ENCODE measurements around the gene PLEKHJ1. TPM values are rescaled to one million over a fixed set of nuclear protein-coding genes. Genes with fewer than 3 reads are reported as not detected.

The PLEKHJ1 gene
- total RNA-seq, 4 donors from 2014 or later: 50.1 to 72.4 (median 61.6) TPM

GRCh38 chr19:2239173-2239572 lies 3.0 kb upstream of the PLEKHJ1 start:
- peak overlapping the region; percentile 91 to 98 (median 96) for H3K27ac ChIP-seq

GRCh38 chr19:2237869-2238153 lies 1.7 kb upstream of the PLEKHJ1 start:
- Histone ChIP-seq H3K9me3 (no peaks in the 10 kb centered on the region), H3K27ac (peak overlapping the region; percentile 94 to 98 (median 97)), H3K4me1 (peaks cover 56 to 71% of the 10 kb centered on the region in 2 donors), H3K36me3 (peaks cover 0 to 9% of the 10 kb centered on the region in 2 donors), H3K27me3 (no peaks in the 10 kb centered on the region), H3K4me3 (peak overlapping the region; percentile 67 to 94 (median 86))
- ATAC-seq (no peak), DNase-seq (no peak)
- intact Hi-C loops (cut with DNase I; ENCODE audit: low total_unique reads): no loop called here
- no peak for TF ChIP-seq CTCF (IDR thresholded peaks at IDR 0.05 in 4 of 5, conservative IDR thresholded peaks at IDR 0.05 in 1 of 5)
- TF ChIP-seq POLR2A (IDR thresholded peaks at IDR 0.05): no peak
- in situ Hi-C loops (cut with MboI; ENCODE audit: low sequenced_read_pairs in 4 of 4): loop anchor here in 2 of 4 donors (5.0 to 10.0 kb wide), 2 partner anchors 39 to 83 kb away; partner anchors contain the start of gene AP3D1 (in 1 of the 2)

More at GRCh38 chr19:2239173-2239572, 3.0 kb upstream of the PLEKHJ1 start:
- in situ Hi-C loops (cut with MboI; ENCODE audit: low sequenced_read_pairs in 4 of 4) (loop anchor here in 2 of 4 donors (5.0 to 10.0 kb wide), 2 partner anchors 38 to 84 kb away; partner anchors contain the start of gene AP3D1 (in 1 of the 2)), intact Hi-C loops (cut with DNase I; ENCODE audit: low total_unique reads) (no loop called here)
- DNase-seq (no peak), ATAC-seq (no peak)
- H3K4me1 ChIP-seq: peaks cover 55 to 74% of the 10 kb centered on the region in 2 donors
- H3K36me3 ChIP-seq: peaks cover 0 to 10% of the 10 kb centered on the region in 2 donors
- TF ChIP-seq POLR2A (IDR thresholded peaks at IDR 0.05) (no peak), CTCF (IDR thresholded peaks at IDR 0.05 in 4 of 5, conservative IDR thresholded peaks at IDR 0.05 in 1 of 5) (no peak)
- no peaks in the 10 kb centered on the region for H3K27me3 ChIP-seq
- no peaks in the 10 kb centered on the region for H3K9me3 ChIP-seq
- peak overlapping the region in 3 of 4 donors; percentile 43 to 55 (median 53) for H3K4me3 ChIP-seq

GRCh38 chr19:2237051-2237868 lies 1.1 kb upstream of the PLEKHJ1 start:
- H3K9me3 ChIP-seq: no peaks in the 10 kb centered on the region
- DNase-seq (no peak), ATAC-seq (peak; percentile 9 to 24)
- intact Hi-C loops (cut with DNase I; ENCODE audit: low total_unique reads) (no loop called here), in situ Hi-C loops (cut with MboI; ENCODE audit: low sequenced_read_pairs in 4 of 4) (loop anchor here in 2 of 4 donors (5.0 to 10.0 kb wide), 2 partner anchors 40 to 82 kb away; partner anchors contain the start of gene AP3D1 (in 1 of the 2))
- H3K27me3 ChIP-seq: no peaks in the 10 kb centered on the region
- peak overlapping the region; percentile 67 to 94 (median 86) for H3K4me3 ChIP-seq
- peaks cover 0 to 9% of the 10 kb centered on the region in 2 donors for H3K36me3 ChIP-seq
- H3K4me1 ChIP-seq: peaks cover 56 to 65% of the 10 kb centered on the region in 2 donors
- TF ChIP-seq CTCF (IDR thresholded peaks at IDR 0.05 in 4 of 5, conservative IDR thresholded peaks at IDR 0.05 in 1 of 5): no peak
- TF ChIP-seq POLR2A (IDR thresholded peaks at IDR 0.05): no peak
- peak overlapping the region; percentile 94 to 98 (median 97) for H3K27ac ChIP-seq

GRCh38 chr19:2236064-2236313 lies 140 bp downstream of the PLEKHJ1 start:
- Histone ChIP-seq H3K4me1 (peaks cover 56 to 64% of the 10 kb centered on the region in 2 donors), H3K9me3 (no peaks in the 10 kb centered on the region), H3K27ac (peak overlapping the region; percentile 94 to 98 (median 97)), H3K4me3 (peak overlapping the region; percentile 67 to 94 (median 86)), H3K36me3 (peaks cover 0 to 9% of the 10 kb centered on the region in 2 donors), H3K27me3 (no peaks in the 10 kb centered on the region)
- in situ Hi-C loops (cut with MboI; ENCODE audit: low sequenced_read_pairs in 4 of 4) (loop anchor here in 2 of 4 donors (5.0 to 10.0 kb wide), 2 partner anchors 41 to 81 kb away; partner anchors contain the start of gene AP3D1 (in 1 of the 2)), intact Hi-C loops (cut with DNase I; ENCODE audit: low total_unique reads) (loop anchor here (1.0 kb wide), 4 partner anchors 20 to 155 kb away; partner anchors contain the start of gene JSRP1)
- peak in 1 of 2 donors; percentile 39 for TF ChIP-seq POLR2A (IDR thresholded peaks at IDR 0.05)
- no peak for TF ChIP-seq CTCF (IDR thresholded peaks at IDR 0.05 in 4 of 5, conservative IDR thresholded peaks at IDR 0.05 in 1 of 5)
- no peak for DNase-seq
- ATAC-seq: no peak
